GM21576 (cell line): ENCODE results near the gene PTPN14.
"Not testable (repeated sequence)": the region's sequence is repeated elsewhere in the genome, so short reads cannot be mapped to it uniquely, and the experiment has no call there.

Experiments
- ATAC-seq: cut with Tn5 transposase; IDR thresholded peaks from one replicate; pipeline ENCODE4 v1.9.1; 2021; ENCODE audit warnings: mild to moderate bottlenecking, moderate library complexity; ENCODE audit not compliant: unreplicated experiment

Gene PTPN14

DNA sequence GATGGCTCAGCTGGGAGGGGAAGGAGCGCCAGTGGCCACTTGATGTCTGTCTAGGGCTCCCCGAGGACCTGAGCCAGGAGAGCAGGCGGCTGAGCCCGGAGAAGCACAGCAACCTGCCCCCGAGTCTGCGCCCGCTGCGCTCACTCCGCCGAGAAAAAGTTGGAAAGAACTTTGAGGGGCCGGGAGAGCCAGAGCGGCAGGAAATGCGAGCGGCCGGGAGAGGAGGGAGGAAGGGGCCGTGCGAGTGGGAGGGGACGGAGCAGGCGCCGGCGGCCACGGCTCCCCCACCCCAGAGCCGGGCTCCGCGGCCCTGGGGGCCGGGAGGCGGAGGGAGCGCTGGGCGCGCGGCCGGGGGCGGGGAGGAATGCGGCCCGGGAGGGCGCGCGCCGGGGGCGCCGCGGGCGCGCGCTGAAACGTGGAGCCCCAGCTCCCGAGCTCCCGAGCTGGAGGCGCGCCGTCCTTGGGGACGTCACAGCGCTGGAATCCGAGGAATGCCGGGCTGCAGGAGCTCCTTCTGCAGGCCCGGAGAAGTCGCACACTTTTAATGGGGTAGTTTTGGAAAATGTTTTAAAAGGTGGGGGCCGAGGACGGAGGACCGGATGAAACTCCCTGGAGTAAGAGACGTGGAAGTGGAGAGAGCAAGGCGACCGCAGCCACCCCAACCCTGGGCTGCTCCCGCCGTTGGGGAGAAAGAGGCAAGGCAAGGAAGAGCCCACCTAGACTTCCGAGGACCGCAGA, at the start of gene PTPN14:
PTPN14 (minus strand) TSS at position 167 of the 738 bp plus-strand sequence. CDS start 86,799 bp downstream, outside the sequence.
- ATAC-seq, result no peak

DNA sequence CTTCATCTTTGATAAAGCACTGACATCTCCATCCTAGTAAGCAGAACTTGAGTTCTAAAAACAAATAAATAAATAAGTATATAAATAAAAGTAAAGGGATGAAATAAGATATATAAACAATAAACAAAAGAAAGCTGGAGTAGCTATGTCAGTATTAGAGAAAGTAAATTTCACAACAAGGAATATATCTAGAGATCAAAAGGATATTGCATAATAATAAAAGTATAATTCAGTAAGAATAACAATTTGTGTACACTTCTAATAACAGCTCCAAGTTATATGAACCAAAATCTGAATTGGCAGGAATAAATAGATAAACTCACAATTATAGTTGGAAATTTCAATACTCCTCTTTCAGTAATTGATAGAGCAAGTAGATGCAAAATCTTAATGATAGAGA, 41.8 kb upstream of the PTPN14 start:
- ATAC-seq, result no peak

DNA sequence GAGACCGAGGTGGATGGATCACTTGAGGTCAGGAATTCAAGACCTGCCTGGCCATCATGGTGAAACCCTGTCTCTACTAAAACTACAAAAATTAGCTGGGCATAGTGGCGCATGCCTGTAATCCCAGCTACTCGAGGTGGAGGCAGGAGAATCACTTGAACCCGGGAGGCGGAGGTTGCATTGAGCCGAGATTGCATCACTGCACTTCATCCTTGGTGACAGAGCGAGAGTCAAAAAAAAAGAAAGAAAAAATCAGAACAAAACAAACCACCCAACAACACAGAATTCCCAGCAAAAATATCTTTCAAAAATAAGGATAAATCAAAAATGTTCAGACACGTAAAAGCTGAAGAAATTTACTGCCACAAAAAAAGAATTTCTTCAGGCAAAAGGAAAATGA, 40.5 kb upstream of the PTPN14 start:
- ATAC-seq, result not testable (repeated sequence)

DNA sequence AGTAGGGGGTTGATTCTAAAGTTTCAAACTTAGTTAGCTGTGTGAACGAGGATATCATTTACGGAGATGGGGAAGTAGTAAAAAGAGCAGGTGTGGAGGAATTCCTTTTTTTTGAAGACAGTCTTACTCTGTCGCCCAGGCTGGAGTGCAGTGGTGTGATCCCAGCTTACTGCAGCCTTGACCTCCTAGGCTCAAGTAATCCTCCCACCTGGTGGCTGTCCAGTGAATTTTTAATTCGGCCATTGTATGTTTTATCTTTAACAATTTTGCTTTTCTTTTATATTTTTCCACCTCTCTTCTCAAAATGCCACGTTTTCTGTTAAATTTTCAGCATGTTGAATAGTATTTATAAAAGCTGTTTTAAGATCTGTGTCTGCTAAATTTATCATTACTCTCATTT, 39.3 kb upstream of the PTPN14 start:
- ATAC-seq, result no peak

DNA sequence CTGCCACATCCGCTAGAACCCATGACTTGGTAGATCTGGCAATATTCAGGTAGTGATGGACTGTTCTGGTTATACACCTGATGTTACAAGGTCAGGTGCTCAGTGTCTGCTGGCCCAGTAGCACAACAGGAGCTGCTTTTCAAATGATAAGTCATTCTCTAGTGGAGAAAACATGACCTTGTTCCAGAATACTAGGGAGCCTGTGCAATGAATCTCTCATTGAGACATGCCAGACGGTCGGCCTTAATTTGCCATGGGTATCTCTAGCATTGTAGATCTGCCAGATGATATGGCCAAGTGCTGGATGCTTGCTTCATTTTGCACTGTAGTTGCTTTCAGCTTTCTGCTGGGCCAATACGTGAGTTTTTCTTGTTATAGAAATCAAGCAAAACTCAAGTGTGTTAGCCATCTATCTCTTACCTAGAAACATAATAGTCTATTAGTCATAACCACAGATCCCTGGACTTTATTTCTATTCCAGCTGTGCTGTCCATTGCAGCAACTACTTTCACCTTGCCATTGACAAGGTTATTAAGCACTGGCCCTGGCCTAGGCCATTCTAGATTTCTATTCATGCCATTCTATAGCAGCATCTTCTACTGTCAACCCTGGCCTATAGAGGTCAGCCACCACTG, 37.7 kb upstream of the PTPN14 start:
- no peak for ATAC-seq

DNA sequence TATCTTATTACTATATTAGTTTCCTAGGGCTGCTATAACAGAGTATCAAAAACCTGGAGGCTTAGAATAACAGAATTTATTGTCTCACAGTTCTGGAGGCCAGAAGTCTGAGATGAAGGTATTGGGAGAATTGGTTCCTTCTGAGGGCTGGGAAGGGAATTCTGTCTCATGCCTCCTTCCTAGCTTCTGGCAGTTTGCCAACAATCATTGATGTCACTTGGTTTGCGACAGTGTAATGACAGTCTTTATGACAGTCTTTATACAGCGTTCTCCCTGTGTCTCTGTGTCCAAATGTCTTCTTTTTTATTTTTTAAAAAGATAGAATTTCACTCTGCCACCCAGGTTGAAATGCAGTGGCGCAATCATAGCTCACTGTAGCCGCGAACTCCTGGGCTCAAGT, 35.8 kb upstream of the PTPN14 start:
- ATAC-seq, result no peak

DNA sequence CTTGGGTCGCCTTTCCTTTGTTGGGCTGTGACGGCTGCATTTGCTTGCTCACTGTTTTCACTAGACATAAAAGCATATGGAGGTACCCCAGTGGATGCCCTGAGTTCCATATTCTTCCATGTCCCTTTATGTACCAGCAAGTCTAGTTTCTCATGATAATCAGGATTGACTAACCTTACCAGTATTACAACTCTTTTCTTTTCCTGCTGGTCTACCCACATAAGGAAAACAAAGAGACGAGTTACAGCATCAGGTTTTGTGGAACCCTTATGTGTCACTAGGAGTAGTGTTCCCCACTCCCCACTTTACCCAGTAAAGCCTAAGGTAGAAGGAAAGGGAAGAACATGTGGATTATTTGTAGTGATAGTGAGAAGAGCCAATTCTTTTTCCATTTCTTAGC, 35.2 kb upstream of the PTPN14 start:
- ATAC-seq, result no peak

DNA sequence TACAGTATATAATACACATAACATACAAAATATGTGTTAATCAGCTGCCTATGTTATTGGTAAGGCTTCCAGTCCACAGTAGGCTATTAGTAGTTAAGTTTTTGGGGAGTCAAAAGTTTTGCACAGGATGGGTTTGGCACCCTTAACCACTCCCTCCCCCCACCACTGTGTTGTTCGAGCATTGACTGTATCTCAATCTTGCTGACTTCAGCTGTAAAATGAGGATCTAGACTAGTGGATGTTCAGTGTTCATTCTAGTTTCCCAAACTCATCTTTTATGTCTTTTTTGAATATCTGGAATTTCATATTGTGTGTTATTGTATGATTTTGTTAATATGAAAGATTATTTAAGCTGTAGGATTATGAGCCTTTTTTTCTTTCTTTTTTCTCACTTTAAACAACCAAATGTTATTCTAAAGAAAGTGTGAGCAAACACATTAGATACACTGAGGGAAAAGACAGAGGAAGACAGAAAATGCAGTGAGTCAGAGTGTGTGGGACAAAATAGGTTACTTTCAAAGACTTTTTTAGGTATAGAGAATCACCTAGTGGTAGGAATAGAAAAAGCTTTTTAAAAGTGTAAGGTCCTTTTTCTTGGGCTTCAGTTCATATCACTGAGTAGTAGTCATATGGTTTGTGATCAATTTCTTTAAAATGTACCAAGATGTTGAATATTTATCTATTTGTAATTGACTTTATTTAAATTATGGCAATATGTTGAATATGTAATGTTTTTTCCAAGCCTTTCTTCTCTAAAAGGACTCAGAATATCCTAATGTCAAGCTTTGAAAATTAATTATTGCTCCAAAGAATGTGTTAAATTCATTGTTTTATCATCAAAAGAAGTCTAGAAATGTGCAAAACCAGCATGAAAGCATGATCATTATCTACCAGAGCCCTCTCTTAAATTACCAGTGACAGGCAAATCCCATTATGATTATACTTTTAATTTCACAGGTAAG, 33.7 kb upstream of the PTPN14 start:
- no peak for ATAC-seq

DNA sequence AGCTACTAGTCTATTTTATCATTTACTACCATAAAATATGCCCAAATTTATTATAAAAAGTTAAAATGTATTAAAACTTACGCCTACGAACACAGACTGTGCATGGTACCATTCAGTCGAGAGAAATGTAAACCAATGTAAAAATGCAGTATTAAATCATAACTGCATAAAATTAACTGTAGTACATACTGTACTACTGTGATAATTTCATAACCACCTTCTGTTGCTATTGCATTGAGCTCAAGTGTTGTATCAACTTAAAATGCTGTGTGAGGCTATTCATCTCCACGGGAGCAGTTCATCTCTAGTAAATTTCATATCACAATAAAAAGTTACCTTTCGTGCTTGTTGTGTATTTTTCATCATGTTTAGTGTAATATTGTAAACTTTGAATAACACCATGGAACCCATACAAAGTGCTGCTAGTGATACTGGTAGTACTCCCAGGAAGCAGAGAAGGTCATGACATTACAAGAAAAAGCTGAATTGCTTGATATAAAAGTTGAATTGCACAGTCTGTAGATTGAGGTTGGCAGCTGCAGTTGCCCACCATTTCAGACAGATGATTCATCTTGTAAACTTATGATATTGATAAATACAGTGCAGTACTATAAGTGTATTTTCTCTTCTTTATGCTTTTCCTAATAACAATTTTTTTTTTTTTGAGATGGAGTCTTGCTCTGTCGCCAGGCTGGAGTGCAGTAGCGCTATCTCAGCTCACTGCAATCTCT, 32.6 kb upstream of the PTPN14 start:
- no peak for ATAC-seq

DNA sequence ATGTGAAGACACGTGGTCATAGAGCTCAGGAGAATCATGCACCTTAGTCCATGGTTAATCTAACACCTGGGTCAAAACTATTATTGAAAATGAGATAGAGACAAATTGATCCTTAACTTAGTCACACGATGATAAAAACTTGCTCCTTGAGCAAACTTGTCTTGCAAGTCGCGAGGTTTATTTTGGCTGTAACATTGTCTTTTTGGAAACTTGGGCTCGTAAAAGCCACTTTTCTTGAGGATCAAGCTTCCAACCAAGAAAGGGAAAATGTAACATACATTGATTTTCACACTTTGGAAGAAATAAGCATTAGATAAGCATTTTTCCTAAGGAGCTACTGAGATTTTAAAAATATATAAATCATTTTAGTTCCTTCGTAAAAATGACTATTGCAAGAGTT, 31.7 kb upstream of the PTPN14 start:
- ATAC-seq, result no peak

DNA sequence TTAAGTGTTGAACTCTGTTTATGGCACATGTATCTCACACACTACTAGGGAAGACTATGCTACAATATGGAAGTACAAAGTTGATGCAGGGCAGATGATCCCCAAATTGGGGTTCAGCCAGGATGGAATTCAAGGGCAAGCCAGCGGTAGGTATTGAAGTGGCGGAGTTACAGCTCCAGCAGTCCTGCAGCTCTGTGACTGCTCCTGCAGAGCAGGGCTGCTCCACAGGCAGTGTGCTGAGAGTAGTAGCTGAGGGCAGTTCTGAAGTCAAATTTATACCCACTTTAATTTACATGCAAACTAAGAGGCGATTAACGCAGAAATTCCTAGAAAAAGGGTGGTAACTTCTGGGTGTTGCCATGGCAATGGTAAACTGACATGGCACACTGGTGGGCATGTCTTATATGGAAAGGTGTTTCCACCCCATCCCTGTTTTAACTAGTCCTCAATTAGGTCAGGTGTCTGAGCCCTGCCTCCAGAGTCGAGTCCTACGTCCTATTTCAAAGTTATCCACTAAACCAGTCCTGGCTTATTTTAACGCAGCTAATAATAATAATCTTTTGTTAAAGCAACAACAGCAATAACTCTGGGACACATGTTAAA, 31.0 kb upstream of the PTPN14 start:
- no peak for ATAC-seq

DNA sequence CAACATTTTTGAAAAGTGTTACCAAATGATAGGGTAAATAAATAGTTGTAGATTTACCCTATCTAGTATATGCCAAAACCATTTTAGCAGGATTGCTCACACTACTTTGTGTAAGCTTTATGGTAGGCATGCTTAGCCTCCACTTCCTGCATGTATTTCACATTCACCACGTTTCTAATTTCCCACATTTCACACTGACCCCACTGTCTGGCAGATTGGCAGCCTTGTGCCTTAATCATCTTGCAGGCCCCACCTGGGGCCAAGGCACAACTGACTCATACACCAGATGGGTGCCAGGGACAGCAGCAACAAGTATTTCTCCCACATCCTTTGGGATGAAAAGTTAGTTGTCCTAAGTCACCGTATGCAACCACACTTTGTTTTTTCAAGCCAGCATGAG, 30.4 kb upstream of the PTPN14 start:
- no peak for ATAC-seq

DNA sequence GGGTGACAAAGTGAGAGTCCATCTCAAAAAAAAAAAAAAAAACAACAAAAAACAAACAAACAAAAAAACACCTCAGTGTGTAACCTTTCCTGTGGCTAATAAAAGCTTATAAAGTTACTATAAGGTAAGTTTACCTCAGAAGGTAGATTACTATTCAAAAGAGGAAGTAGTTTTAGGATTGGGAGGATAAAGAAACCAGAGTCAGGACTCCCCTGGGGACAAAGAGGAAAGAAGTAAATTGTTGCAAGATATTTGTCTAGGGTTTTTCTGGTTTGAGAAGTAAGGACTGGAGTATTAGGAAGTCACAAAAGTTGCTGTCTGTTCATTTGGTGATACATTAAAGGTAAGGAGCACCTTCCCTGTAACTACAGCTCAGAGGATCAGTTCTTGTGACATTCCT, 27.8 kb upstream of the PTPN14 start:
- no peak for ATAC-seq

DNA sequence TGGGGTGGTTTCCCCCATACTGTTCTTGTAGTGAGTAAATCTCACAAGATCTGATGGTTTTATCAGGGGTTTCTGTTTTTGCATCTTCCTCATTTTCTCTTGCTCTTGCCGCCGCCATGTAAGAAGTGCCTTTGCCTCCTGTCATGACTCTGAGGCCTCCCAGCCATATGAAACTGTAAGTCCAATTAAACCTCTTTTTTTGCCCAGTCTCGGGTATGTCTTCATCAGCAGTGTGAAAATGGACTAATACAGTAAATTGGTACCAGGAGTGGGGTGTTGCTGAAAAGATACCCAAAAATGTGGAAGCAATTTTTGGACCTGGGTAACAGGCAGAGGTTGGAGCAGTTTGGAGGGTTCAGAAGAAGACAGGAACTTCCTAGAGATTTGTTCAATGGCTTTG, 24.7 kb upstream of the PTPN14 start:
- ATAC-seq, result not testable (repeated sequence)

DNA sequence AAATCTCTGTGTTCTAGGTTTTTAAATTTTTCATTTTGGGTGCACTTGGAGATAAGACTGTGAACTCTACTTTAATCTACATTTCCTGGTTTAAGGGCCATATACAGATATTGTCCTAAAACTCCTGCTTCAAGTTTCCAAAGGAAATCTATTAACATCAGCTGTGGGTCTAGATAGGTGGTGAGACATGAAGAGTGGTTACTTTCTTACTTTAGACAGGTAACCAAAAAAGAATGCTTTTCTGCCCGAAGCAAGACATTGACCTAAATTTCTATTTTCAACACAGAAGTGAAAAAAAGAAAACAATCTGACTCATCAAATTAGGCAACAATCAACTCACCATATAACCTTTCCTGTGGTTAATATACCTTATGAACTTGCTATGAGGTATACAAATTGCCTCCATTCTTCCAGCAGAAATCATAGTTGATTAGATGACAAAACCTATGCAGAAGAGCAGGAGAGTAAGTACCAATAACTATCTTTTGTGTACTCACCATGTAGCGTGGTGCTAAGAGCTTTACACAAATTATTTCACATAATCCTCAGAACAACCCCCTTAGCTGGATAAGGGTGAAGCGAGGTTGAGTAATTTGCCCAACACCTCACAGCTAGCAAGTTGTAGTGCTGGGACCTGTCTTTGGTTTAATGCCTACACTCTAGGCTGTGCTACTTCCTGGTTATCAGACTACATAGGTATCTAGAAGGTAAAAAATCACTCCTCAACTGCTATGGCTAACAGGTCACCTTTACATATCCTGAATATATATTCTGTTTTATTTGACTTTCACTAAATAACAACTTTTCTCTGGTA, 23.4 kb upstream of the PTPN14 start:
- ATAC-seq, result no peak

DNA sequence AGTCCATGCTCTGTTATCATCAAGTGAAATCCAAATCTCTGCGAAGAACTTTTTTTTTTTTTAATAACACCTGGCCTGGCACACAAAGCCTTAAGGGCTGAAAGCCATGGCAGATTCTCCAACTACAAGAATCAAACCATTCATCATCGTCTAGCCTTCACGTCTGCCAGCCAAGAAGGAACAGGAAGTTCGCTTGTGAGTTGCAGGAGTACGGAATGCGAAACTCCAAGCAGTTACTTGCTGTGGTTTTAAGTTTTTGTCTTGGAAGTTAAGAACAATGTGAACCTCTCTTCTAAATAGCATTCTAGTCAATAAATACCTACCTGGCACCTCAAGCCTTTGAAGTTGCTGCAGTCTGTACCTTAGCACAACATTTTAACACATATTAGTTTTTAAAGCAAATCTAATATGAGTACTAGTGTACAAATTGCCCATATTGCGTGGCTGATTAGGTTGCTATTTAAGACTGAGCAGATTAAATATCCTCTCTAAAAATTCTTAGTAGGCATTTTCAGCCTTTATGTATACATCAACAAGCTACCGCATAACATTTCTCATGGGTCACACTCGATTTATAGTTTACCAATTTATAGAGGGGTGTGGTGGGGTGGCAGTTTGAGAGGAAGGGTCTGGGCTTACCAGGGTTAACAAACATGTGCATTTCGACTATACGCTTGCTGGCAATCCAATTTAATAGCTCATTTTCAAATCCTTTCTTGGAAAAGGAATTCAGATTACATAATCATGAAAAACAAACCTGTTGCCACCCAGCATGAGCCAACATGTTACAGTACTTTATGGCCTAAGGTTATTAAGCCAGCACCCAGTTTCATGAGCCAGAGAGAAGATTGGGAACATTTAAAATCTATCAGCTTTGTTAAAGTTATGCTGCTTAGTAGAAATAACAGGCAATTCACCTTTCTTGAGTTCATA, 22.2 kb upstream of the PTPN14 start:
- ATAC-seq, result no peak

DNA sequence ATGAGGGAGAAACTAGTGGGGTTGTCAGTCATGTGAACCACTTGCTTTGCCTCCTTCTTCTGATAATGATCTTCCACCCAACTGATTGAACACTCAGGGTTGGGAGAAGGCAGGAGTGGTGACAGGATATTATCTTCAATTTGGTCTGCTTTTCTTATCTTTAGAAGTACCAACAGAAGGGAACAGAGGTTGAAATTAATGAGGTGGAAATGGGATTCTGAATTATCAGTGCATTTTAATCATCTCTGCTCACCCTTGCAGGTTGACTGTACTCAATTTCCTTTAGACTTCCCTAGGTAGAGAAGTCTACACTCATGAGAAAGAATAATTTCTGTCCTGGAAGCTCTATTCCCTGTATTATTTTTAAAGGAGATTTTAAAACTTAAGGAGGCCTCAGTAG, 19.9 kb upstream of the PTPN14 start:
- ATAC-seq, result no peak

DNA sequence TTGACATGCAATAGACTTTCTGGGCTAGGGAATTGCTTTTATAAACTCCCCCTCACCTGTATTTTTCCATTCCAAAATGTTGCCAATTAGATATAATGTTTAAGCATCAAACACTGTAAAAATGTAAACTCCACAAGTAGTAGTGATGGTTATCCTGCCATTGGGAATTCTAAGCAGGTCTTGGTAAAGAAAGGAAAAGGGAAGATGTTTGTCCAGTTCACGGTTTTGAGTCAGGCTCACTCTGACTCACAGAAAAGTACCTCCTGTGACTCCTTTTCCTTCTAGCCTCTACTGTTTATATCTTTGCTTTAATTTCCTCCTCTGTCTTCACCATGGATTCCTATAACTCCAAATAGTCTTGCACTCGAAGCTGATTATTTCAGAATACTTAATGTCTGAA, 19.0 kb upstream of the PTPN14 start:
- no peak for ATAC-seq
